HEK293 (cell line): ENCODE data around the gene UBAP2.

Experiments used
- BCL6B ChIP-seq: fragments of 450-650 bp; formaldehyde crosslinking; IDR thresholded peaks from 2 replicates; pipeline ENCODE4 v1.5.1; 2017; ENCODE audit warnings: missing biosample characterization, missing genetic modification characterization
- FEZF1 ChIP-seq: fragments of 450-650 bp; formaldehyde crosslinking; IDR thresholded peaks from 2 replicates; pipeline ENCODE4 v1.5.1; 2016; ENCODE audit warnings: missing biosample characterization, missing genetic modification characterization
- GLIS1 ChIP-seq: fragments of 450-650 bp; formaldehyde crosslinking; IDR thresholded peaks from 2 replicates; pipeline ENCODE4 v1.5.1; 2016; ENCODE audit warnings: missing biosample characterization, missing genetic modification characterization
- HOXA7 ChIP-seq: sonication (generic); formaldehyde crosslinking; IDR thresholded peaks from 2 replicates; pipeline ENCODE4 v1.8.1; 2022; ENCODE audit warnings: missing genetic modification reagents, borderline replicate concordance
- KLF10 ChIP-seq: fragments of 450-650 bp; IDR thresholded peaks from 2 replicates; pipeline ENCODE4 v1.5.1; 2018; ENCODE audit warnings: missing biosample characterization, mild to moderate bottlenecking, missing genetic modification characterization
- ZBTB10 ChIP-seq: fragments of 450-650 bp; formaldehyde crosslinking; IDR thresholded peaks from 2 replicates; pipeline ENCODE4 v1.5.1; 2016; ENCODE audit warnings: missing biosample characterization, missing genetic modification characterization
- ZBTB48 ChIP-seq: fragments of 450-650 bp; formaldehyde crosslinking; IDR thresholded peaks from 2 replicates; pipeline ENCODE4 v1.5.1; 2016; ENCODE audit warnings: missing biosample characterization, missing genetic modification characterization
- ZNF121 ChIP-seq: fragments of 450-650 bp; formaldehyde crosslinking; IDR thresholded peaks from 2 replicates; pipeline ENCODE4 v1.5.1; 2016; ENCODE audit warnings: missing biosample characterization, missing genetic modification characterization
- ZNF146 ChIP-seq: fragments of 450-650 bp; formaldehyde crosslinking; IDR thresholded peaks from 2 replicates; pipeline ENCODE4 v1.5.1; 2016; ENCODE audit warnings: missing biosample characterization, missing genetic modification characterization
- ZNF174 ChIP-seq: fragments of 450-650 bp; formaldehyde crosslinking; IDR thresholded peaks from 2 replicates; pipeline ENCODE4 v1.5.0; 2017; ENCODE audit warnings: missing biosample characterization, mild to moderate bottlenecking, missing genetic modification characterization
- ZNF19 ChIP-seq: fragments of 450-650 bp; formaldehyde crosslinking; IDR thresholded peaks from 2 replicates; pipeline ENCODE4; 2016; ENCODE audit warnings: missing biosample characterization, missing genetic modification characterization, low read depth
- ZNF2 ChIP-seq: fragments of 450-650 bp; formaldehyde crosslinking; IDR thresholded peaks from 2 replicates; pipeline ENCODE4 v1.5.1; 2016; ENCODE audit warnings: missing biosample characterization, missing genetic modification characterization
- ZNF416 ChIP-seq: fragments of 450-650 bp; formaldehyde crosslinking; IDR thresholded peaks from 2 replicates; pipeline ENCODE4 v1.5.1; 2016; ENCODE audit warnings: missing biosample characterization, missing genetic modification characterization
- ZNF433 ChIP-seq: fragments of 450-650 bp; formaldehyde crosslinking; IDR thresholded peaks from 2 replicates; pipeline ENCODE4 v1.5.1; 2016; ENCODE audit warnings: missing biosample characterization, missing genetic modification characterization, low read depth
- ZNF449 ChIP-seq: fragments of 450-650 bp; formaldehyde crosslinking; IDR thresholded peaks from 2 replicates; pipeline ENCODE4 v1.5.1; 2017; ENCODE audit warnings: missing biosample characterization, mild to moderate bottlenecking, missing genetic modification characterization, moderate library complexity
- ZNF513 ChIP-seq: fragments of 450-650 bp; IDR thresholded peaks from 2 replicates; pipeline ENCODE4 v1.5.1; 2018; ENCODE audit warnings: missing biosample characterization, missing genetic modification characterization
- ZNF521 ChIP-seq: fragments of 450-650 bp; formaldehyde crosslinking; IDR thresholded peaks from 2 replicates; pipeline ENCODE4 v1.5.1; 2017; ENCODE audit warnings: missing biosample characterization, mild to moderate bottlenecking, missing genetic modification characterization
- ZNF558 ChIP-seq: fragments of 450-650 bp; formaldehyde crosslinking; IDR thresholded peaks from 2 replicates; pipeline ENCODE4 v1.5.1; 2016; ENCODE audit warnings: missing biosample characterization, missing genetic modification characterization
- ZNF600 ChIP-seq: fragments of 450-650 bp; formaldehyde crosslinking; IDR thresholded peaks from 2 replicates; pipeline ENCODE4 v1.5.1; 2016; ENCODE audit warnings: missing biosample characterization, missing genetic modification characterization
- ZNF610 ChIP-seq: fragments of 450-650 bp; formaldehyde crosslinking; IDR thresholded peaks from 2 replicates; pipeline ENCODE4 v1.5.1; 2016; ENCODE audit warnings: missing biosample characterization, missing genetic modification characterization, borderline replicate concordance
- ZNF623 ChIP-seq: fragments of 450-650 bp; formaldehyde crosslinking; IDR thresholded peaks from 2 replicates; pipeline ENCODE4 v1.5.1; 2016; ENCODE audit warnings: missing biosample characterization, missing genetic modification characterization
- ZNF629 ChIP-seq: fragments of 450-650 bp; formaldehyde crosslinking; IDR thresholded peaks from 2 replicates; pipeline ENCODE4 v1.5.1; 2017; ENCODE audit warnings: missing biosample characterization, missing genetic modification characterization
- ZNF843 ChIP-seq: fragments of 450-650 bp; formaldehyde crosslinking; IDR thresholded peaks from 2 replicates; pipeline ENCODE4 v1.5.1; 2016; ENCODE audit warnings: missing biosample characterization, missing genetic modification characterization
- TF ChIP-seq, protein P1 (sequence below): fragments of 450-650 bp; formaldehyde crosslinking; IDR thresholded peaks from 2 replicates; pipeline ENCODE4 v1.5.1; 2016; ENCODE audit warnings: missing biosample characterization, missing genetic modification characterization, borderline replicate concordance
- TF ChIP-seq, protein P2 (sequence below): fragments of 450-650 bp; formaldehyde crosslinking; IDR thresholded peaks from 2 replicates; pipeline ENCODE4 v1.5.1; 2016; ENCODE audit warnings: missing biosample characterization, missing genetic modification characterization

The UBAP2 gene

GRCh38 chr9:34048727-34049629 is at the start of gene UBAP2 (continued):
- TF ChIP-seq ZNF521 (tag by site-specific recombination) (no peak), ZNF600 (tag by site-specific recombination) (peak; percentile 32; the same call in 1 of the 2 replicates), ZNF146 (tag by site-specific recombination) (no peak), ZNF121 (tag by site-specific recombination) (no peak), GLIS1 (peak; percentile 65), ZNF449 (tag by site-specific recombination) (peak; percentile 48), ZNF558 (tag by site-specific recombination) (no peak), KLF10 (tag by site-specific recombination) (peak; percentile 55), FEZF1 (tag by site-specific recombination) (peak; percentile 78), ZNF416 (tag by site-specific recombination) (peak; percentile 86), ZNF610 (peak; percentile 83; the same call in 1 of the 2 replicates), ZBTB10 (peak; percentile 87), ZNF174 (no peak), ZNF19 (tag by site-specific recombination) (no peak), ZNF513 (tag by site-specific recombination) (peak; percentile 61; the same call in 1 of the 2 replicates), ZNF623 (peak; percentile 13; the same call in 1 of the 2 replicates), ZNF433 (0 out of 2 replicates have a peak, but pooled peaks have one; percentile 13), HOXA7 (no peak), ZBTB48 (tag by site-specific recombination) (0 out of 2 replicates have a peak, but pooled peaks have one; percentile 26), BCL6B (no peak), ZNF843 (tag by site-specific recombination) (peak; percentile 56; the same call in 1 of the 2 replicates), ZNF629 (tag by site-specific recombination) (peak; percentile 81; the same call in 1 of the 2 replicates), ZNF2 (tag by site-specific recombination) (peak; percentile 51; the same call in 1 of the 2 replicates)
- TF ChIP-seq, protein P1, sequence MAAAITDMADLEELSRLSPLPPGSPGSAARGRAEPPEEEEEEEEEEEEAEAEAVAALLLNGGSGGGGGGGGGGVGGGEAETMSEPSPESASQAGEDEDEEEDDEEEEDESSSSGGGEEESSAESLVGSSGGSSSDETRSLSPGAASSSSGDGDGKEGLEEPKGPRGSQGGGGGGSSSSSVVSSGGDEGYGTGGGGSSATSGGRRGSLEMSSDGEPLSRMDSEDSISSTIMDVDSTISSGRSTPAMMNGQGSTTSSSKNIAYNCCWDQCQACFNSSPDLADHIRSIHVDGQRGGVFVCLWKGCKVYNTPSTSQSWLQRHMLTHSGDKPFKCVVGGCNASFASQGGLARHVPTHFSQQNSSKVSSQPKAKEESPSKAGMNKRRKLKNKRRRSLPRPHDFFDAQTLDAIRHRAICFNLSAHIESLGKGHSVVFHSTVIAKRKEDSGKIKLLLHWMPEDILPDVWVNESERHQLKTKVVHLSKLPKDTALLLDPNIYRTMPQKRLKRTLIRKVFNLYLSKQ (tag by site-specific recombination) = no peak
- TF ChIP-seq, protein P2, sequence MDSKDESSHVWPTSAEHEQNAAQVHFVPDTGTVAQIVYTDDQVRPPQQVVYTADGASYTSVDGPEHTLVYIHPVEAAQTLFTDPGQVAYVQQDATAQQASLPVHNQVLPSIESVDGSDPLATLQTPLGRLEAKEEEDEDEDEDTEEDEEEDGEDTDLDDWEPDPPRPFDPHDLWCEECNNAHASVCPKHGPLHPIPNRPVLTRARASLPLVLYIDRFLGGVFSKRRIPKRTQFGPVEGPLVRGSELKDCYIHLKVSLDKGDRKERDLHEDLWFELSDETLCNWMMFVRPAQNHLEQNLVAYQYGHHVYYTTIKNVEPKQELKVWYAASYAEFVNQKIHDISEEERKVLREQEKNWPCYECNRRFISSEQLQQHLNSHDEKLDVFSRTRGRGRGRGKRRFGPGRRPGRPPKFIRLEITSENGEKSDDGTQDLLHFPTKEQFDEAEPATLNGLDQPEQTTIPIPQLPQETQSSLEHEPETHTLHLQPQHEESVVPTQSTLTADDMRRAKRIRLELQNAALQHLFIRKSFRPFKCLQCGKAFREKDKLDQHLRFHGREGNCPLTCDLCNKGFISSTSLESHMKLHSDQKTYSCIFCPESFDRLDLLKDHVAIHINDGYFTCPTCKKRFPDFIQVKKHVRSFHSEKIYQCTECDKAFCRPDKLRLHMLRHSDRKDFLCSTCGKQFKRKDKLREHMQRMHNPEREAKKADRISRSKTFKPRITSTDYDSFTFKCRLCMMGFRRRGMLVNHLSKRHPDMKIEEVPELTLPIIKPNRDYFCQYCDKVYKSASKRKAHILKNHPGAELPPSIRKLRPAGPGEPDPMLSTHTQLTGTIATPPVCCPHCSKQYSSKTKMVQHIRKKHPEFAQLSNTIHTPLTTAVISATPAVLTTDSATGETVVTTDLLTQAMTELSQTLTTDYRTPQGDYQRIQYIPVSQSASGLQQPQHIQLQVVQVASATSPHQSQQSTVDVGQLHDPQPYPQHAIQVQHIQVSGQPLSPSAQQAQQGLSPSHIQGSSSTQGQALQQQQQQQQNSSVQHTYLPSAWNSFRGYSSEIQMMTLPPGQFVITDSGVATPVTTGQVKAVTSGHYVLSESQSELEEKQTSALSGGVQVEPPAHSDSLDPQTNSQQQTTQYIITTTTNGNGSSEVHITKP (tag by site-specific recombination) = peak; percentile 89
